HEK293T (cell line): ENCODE results near the gene CFAP61.

Experiments
- FOXA1 ChIP-seq: fragments of 450-650 bp; IDR thresholded peaks from 2 replicates; pipeline ENCODE4 v1.6.1; 2016; ENCODE audit warnings: mild to moderate bottlenecking
- FOXK2 ChIP-seq: fragments of 450-650 bp; IDR thresholded peaks from 2 replicates; pipeline ENCODE4 v1.6.1; 2016; ENCODE audit warnings: mild to moderate bottlenecking
- FOXM1 ChIP-seq: fragments of 450-650 bp; IDR thresholded peaks from 2 replicates; pipeline ENCODE4 v1.6.1; 2017; ENCODE audit warnings: mild to moderate bottlenecking, borderline replicate concordance
- SP1 ChIP-seq: fragments of 450-650 bp; IDR thresholded peaks from 2 replicates; pipeline ENCODE4 v1.6.1; 2017
- TARDBP ChIP-seq: fragments of 450-650 bp; IDR thresholded peaks from 2 replicates; pipeline ENCODE4 v1.6.1; 2016

DNA sequence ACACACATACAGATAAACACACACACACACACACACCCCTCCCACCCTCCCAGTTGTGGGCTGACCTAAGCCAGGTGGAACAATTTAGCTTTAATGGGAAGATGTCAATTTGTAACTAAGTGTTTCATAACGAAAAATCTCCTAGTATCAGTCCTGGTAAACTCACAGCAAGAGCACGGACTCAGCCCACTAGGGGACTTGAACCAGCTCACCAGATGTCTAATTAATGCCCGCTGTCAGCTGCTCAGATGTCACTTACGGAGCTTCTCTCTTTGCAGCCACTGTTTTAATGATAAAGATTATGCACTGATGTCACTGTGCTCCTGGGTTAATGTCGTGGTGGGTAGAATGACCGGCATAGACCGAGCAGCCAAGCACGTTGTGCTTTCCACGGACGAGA, 199.0 kb downstream of the CFAP61 start:
- TF ChIP-seq TARDBP (no peak), SP1 (no peak), FOXK2 (no peak), FOXA1 (no peak), FOXM1 (no peak)
